GM21825 (cell line): ENCODE results near the gene PDZK1IP1.

Experiments used
- ATAC-seq: cut with Tn5 transposase; IDR thresholded peaks from one replicate; pipeline ENCODE4 v1.9.1; 2021; ENCODE audit warnings: mild to moderate bottlenecking, moderate library complexity; ENCODE audit not compliant: unreplicated experiment

The PDZK1IP1 gene, protein sequence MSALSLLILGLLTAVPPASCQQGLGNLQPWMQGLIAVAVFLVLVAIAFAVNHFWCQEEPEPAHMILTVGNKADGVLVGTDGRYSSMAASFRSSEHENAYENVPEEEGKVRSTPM

DNA sequence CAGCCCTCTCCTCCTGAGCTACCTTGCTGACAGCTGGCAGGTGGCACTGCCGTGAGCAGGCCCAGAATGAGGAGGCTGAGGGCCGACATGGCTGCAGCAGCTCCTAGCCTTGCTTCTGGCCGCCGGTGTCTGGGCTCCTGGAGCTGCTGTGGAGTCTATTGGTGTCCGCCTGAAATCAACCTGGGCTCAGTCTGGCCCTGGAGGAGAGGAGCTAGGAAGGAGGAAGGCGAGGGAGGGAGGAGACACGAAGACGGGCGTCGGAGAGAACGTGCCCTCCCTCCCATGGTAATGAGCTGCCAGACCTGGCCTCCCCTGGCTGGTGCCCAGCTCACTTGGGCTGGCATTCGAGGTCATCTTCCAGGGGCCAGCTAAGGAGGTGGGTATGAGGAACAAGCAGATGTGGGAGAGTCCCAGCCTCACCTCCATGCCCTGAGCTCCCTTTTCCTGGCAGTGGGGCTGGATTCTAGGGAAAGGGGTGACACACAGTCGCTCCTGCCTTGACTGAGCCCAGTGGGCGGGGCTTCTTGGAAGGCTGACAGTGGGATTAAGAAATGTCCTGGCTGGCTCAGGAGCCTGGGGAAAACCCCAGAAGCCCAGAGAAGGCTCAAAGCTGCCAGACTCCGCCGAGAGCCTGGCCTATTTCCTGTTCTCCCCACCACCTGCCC lies at the start of gene PDZK1IP1:
PDZK1IP1 (minus strand) TSS at position 193 of the 665 bp plus-strand sequence; CDS start at position 89, 104 bp downstream.
- no peak for ATAC-seq

DNA sequence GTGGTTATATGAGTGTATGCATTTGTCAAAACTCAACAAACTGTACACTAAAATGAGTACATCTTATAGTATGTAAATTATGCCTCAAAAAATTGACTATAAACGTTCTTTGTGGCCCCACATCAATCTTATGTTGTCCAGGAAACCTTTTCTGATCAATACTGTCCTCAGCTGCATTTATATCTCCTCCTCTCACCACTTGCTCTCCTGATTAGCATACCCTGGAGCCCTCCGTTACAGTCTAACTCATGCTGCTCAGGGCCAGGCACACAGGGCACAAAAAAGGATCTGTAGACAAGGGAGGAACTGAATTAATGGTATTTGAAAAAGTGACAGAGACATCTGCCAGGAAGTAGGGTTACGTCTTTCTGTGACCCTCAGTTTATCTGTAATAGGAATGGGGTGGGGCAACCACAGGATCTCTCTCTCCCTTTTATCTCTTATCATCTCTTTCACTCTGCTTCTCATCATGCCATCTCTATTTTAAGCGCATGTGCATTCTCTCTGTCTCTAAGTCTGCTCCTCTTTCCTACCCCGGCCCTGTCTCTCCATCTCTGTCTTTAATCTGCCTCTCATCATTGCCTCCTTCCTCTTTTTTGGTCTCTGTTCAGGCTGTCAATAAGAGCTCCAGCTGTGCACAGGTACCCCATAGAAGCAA lies 49.2 kb upstream of the PDZK1IP1 start:
- ATAC-seq = no peak

DNA sequence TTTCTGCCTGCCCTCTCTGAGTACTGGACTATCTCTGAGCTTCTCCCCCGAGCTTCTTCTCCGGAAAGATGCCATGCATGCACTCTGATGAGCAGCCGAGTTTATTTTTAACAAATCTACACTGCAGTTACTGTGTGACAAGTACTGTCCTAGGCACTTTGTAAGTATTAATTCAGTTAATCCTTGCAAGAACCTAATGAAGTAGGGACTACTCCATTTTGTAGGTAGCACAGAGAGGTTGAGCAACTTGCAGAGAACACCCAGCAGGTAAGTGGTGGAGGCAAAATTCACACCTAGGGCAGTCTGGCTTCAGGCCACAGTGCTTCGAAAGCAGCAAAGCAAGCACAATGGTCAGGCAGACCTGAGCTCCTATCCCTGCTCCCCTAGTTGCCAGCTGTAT lies 46.0 kb upstream of the PDZK1IP1 start:
- no peak for ATAC-seq

DNA sequence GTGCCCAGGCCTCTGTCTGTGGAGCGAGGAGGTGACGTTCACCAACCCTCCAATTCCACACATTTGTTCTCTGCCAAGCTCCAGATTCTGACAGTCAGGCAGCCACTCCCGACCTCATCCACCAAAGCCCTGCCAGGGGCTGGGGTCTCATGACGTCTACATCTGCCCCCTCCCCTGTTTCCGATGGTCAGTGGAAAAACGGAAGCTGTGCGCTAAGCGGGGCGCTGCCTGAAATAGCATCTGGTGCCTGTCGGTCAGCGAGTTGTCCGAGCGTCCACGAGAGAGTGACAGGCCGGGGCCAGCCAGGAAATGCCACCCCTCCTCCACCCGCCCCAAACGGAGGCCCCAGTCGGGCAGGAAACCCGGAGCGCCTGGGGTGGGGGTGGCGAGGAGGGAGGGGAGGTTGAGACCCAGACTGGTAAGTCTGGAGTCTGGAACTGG lies 45.4 kb upstream of the PDZK1IP1 start:
- no peak for ATAC-seq

DNA sequence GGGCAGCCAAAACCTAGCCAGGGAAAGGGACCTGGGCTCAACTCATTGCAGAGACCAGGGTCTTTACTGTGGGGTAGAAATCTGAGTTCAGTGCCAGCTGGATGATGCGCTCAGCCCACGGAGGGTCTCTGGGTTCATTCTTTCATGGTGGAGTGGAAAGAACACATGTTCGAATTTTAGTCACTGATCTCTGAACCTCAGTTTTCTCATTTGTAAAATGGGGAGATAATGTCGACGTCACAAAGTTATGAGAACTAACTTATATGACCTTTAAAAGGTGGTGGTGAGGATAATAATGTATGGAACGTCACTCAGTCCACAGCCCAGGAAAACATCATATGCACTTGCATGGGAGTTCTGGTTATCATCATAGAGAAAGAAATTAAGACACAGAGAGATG lies 43.4 kb upstream of the PDZK1IP1 start:
- ATAC-seq = no peak

DNA sequence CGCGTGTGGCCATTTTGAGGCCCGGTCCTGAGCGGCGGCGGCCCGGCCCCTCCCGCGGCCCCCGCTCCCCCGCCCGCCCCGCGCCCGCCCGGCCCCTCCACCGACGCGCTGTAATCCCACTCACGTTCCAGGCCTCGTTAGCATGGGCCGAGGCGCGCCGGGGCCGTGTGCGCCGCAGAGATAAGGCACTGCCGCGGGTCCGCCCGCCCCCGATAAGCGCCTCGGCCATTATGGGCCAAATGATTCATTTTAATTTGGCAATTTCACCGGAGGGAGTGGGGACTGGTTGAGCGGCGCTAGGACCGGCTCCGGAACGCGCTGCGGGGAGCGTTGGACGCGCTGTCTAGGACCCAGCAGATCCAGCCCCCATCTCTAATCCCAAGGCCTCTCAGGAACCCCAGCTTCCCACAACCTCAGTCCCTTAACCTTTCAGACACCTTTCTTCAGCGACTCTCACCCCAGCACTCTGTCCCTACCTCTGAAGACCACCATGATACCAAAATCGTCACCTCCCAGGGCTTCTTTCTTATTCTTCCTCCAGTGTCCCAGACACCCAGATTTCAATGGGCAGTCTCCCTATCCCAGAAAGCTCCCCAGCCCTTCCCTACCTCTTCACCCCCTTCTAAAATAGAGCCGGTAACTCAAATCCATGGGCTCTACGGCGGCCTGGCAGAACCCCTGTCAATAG lies 42.5 kb upstream of the PDZK1IP1 start, which contains the start of gene TAL1:
TAL1 (minus strand) TSS at position 39 of the 688 bp plus-strand sequence. CDS start 6,337 bp downstream, outside the sequence.
- no peak for ATAC-seq

DNA sequence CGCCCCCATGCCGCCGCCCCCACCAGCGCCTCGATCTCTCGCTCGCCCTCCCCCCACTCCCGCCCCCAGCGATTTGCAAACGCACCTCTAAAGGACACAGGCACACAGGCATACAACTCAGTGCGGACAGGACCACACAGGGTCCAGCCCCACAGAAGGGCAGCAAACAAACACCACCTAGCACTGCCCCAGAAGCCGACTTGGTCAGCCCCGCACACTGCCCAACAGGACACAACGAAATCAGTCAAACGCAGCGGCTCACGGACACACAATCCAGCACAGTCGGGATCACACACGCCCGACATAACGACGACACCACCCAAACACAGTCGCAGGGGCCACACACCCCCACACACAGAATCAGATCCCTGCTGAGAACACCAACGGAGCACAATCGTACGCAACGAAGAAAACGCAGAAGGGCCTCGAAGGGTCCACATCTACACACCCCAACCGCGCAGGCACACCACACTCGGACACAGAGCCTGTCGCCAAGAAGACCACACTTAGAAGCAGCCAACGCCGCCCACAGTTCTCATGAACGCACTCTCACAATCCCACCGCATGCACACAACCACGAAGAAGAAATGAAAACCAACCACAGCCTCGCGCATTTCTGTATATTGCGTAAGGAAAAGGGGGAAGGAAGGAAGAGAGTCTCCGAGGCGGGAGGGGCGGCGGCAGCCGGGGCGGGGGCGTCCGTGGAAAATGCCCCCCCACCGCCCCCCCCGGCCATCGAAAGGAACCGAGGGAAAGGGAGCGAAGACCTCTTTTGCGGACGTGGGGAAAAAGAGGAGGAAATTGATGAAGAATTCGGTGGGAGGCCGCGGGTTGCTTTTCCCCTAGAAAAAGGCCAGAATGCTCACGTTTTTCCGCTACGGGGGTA lies 41.7 kb upstream of the PDZK1IP1 start:
- no peak for ATAC-seq

DNA sequence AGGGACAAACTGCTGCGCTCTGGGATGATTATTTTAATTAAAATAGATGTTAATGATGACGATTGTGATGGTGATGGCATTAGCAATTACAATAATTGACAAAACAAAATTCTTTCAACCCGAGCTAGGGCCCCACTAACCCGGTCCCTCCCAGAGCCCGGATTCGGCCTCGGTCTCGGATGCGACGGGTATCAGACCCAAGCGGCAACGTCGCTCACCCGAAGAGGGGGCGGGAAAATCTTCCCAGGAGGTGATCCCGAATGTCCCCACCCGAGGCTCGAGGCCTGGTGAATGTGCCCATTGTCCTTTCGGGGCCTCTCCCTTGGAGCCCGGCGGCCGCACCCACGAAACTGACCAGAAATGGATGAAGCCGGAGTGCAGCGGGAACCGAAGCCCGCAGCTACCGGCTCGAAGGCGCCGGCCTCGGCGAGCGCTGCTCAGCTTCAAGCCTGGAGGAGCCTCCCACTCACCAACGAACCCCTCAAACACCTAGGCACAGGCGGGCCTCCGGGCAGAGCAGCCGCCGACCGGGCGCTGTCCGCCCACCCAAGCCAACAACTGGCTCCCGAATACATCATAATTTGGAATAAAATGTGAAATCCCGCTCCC lies 41.0 kb upstream of the PDZK1IP1 start:
- no peak for ATAC-seq

DNA sequence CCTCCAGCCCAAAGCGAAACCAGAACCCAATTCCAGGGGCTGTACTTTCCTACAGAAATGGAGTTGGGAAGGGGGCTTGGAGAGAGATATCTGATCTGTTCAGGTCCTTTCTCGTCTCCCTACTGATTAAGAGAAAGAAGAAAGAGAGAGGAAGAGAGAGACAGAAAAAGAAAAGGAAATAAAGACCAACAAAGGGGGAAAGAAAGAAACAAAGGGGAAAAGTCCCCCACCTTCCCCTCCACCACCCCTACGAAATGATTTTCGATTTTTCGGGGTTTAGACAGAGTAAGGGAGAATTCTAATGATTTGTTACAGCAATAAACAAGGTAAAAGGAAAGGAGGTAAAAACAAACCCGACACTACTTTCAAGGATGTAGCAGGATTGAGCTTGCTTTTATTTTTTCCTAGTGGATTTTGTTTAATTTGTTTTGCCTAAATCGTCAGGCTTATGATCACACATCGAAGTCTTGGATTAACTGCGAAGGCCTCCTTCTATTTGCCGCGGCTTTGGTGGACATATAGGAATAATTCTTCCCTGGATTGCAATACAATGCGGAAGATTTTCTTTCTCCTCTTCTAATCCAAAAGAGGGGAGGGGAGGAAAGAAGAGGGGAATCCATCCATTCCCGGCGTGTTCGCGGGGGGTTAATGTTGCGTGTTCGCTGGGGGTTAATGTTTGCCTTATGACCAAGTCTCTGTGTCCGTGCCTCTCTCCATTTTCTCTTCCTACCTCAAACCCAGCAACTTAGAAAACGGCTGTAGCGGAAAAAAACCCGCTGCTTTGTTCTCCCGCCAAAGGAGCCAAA lies 40.3 kb upstream of the PDZK1IP1 start:
- ATAC-seq = no peak

DNA sequence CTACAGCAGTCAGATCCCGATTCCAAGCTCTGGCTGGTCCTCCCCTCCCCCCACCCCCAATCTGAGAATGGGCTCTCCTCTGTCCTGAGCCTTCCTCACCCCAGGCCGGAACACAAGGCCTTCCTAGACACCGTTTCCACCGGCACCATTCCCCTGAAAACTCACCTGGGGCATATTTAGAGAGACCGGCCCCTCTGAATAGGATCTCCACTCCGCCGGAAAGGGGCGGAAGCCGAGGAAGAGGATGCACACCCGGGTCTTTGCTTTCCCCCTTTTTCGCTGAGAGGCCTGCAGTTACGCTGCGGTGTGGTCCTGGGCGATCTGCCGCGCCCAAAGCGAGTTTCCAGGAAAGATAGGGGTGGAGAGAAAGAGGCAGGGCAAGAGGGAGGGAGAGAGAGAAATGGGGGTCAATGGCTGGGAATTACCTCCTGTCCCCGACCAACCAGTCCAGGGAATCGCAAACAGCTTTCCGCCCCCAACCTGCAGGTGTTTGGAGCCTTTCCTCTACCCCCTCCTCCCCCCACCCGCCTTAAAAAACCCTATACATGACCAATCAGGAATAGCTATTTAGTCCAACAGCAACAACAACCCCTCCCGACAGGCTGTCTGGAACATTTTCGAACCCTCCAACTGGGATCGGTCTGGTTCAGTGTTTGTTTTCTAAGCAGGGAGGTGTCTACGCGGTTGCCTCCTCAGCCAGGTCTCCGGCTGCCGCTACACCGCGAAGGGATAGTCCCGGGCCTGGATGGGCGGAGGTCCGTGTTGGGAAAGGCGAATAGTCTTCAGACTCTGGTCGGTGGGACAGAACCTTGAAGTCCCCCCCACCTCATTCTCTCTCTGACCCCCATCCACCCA lies 39.4 kb upstream of the PDZK1IP1 start:
- ATAC-seq = no peak

DNA sequence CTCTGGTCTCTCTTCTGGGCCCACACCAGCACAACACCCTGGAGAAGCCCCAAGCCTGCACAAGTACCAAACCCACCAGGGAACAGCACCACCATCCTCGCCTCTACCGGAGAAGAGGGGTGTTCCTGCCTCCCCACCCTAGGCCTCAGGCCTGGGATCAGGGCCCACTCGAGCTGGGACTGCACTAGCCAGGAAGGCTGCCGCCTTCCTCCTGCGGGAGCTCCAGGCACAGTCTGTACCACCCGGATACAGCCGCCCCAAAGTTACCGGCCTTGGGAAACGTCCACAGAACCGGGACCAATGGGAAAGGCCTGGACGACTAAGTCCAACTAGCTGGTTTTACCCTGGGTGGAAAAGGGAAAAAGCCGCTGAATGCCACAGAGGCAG lies 38.8 kb upstream of the PDZK1IP1 start:
- ATAC-seq = no peak

DNA sequence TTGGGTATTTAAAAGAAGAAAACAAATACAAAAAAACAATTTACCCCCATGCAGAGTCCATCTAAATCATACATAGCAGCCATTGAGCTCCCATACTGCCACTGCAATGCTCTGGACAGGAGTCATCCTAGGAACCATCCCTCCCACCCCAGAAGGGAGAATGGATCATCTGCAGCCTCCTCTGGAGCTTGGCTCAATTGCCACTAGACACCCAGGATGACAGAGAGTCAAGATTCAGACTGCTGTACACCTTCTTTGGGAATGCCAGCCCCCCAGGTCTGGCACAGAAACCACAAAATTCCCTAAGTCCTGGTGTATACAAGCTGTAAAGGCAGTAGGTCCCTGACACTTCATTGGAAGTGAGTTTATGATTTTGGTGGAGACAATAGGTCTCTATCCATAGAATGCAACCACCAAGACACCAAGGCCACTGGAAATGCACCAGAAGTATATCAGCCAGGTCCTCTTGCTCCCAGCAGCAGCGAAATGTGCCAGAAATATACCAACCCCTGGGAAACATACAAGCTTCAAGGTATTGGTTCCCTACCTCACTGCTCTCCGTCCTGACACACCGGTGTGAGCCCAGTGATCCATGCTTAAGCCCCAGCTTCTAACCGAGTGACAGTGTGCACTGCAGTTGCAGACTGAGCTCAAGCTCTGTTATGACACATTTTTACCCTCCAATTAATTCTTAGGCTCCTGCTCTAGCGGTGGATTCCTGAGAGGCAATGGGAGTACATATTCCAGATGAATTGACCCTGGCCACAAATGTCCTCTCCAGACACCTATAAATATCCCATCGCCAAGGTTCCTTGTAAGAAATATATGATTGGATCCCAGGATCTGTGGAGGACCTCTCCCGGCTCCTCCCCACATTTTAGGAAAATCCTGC lies 37.8 kb upstream of the PDZK1IP1 start:
- no peak for ATAC-seq

DNA sequence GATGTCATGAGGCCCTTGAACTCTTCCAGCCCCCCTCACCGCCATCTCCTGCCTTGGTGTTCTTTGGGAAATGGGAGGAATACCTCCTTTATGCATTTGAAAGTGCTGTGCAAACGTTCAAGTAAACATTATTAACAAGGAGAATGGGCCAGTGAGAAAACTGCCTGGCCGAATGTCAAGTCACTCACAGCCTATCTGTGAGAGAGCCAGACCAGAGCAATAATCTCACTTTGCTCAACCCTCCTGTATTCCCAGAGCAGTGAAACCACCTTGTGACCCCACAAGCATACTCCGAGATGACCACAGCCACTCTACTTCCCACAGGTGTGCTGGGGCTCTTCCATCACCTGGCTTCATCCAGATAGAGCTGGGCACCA lies 37.0 kb upstream of the PDZK1IP1 start:
- no peak for ATAC-seq

DNA sequence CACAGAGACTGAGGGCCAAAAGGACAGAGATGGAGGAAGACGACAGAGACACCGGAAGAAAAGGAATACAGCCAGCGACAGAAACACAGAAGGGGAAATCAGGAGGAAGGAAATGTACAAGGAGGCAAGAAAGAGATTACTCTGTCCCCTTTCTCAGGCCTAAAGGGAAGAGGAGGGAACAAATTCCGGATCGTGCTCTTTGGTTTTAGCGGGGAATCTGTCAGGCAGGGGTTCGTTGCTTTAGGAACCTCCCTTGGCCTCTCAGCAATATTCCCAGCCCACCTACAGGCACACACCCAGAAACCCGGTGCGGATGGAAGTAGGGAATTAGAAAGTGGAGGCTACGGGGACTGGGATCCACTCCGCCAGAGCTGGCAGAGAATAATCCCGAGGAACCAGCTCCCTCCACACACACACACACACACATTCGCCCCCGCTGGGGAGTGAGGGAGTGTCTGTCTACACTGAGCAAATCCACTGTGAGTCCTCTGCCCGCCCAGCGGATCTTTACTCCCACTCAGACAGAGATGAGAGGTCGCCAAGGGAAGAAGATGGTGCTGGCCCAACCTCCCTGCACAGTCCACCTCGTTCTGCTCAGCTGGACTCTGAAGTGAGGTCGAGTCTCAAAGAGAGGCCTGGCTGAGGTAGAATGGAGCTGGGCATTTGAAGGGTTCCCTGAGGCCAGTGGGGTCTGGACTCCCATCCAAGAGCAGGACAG lies 36.4 kb upstream of the PDZK1IP1 start:
- no peak for ATAC-seq

DNA sequence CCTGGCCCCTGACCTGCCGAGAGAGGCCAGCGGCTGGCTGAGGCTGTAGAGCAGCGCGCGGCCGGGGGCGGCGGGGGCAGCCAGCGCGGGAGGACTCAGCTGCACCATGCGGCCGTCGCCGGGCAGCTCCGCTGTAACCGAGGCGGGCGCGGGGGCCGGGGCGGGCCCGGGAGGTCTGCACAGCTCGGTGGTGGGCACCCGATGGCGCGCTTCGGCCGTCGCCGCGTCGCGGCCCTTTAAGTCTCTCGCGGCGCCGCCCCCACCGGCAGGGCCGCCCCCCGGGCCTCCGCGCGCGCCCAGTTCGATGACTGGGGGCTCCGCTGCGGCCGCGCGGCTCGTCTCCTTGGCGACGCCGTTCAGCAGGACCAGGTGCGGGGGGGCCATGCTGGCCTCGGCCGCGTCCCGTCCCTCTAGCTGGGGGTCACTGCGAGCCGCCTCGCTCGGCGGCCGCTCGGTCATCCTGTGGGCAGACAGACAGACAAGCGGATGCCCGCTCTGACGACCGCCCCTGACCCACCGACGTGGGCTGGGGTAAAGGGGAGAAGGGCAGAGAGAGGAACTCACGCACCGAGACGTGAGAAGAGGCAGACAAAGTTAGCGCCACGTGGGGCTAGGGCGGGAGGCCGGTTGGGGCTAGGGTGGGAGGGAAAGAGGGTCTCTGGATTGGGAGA lies 35.7 kb upstream of the PDZK1IP1 start:
- ATAC-seq = no peak

DNA sequence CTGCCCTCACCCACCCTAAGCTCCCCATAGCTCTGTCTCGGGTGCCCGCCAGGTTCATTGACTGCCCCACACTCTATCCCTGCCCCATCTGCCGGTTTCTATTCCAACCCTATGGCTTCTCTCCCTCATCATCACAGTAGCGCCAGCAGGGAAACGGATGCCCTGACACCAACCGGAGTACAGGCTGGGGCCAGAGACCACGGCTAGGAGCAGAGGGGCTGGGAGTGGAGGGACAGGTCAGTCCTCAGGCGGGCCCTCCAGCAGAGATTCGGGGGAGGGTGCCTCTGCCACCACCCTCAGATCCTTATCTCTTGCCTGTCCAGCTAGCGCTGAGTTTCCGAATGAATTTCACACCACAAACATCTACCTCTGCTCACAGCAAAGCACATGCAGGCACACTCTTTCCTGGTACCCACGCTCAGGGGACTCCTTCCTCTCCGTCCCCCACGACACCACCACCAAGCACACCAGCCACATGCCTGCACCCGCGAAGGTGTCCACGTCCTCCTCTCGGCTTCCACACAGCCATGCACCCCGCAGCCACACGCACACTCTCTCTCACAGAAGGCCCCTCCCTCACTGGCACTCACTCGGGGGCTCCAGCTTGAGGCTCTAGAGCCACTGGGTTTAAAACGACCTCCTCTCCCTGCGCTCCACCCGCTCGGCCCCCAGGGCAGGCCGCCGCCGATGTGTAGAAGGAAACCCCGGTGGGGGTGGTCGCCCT lies 35.0 kb upstream of the PDZK1IP1 start:
- ATAC-seq = no peak
